ENCODE results near the gene OR51M1. TPM values are rescaled to one million over a fixed set of nuclear protein-coding genes. Genes with fewer than 3 reads are reported as not detected.

Gene OR51M1
- total RNA-seq, 1 experiment from 2014 or later: not detected

DNA sequence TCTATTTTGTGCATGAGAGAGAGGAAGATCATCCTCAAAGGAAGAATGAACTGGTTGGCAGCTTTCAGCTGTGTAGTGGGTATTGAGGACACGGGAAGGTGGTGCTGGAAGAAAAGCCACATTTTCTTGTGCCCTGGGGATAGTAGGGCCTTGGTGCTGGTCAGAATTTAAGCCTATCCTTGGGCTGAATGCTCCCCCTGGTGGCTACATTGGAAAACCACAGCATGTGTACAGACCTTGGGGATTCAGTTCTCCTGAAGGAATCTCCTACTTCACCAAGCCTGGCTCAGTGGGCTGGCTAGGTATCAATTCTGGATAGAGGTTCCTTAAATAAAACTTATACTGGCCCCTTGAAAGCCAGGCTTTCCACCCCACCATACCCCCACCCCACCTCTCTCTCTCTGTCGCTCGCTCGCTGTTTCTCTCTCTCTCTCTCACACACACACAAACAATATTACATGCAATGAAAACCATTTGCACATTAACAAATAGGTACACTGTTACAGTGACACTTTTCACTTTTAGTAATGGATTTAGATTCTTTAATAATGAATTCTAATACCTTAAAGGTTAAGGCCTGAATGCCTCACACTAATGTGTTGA is 2.8 kb upstream of the OR51M1 start (continued):
- TF ChIP-seq, protein P1, sequence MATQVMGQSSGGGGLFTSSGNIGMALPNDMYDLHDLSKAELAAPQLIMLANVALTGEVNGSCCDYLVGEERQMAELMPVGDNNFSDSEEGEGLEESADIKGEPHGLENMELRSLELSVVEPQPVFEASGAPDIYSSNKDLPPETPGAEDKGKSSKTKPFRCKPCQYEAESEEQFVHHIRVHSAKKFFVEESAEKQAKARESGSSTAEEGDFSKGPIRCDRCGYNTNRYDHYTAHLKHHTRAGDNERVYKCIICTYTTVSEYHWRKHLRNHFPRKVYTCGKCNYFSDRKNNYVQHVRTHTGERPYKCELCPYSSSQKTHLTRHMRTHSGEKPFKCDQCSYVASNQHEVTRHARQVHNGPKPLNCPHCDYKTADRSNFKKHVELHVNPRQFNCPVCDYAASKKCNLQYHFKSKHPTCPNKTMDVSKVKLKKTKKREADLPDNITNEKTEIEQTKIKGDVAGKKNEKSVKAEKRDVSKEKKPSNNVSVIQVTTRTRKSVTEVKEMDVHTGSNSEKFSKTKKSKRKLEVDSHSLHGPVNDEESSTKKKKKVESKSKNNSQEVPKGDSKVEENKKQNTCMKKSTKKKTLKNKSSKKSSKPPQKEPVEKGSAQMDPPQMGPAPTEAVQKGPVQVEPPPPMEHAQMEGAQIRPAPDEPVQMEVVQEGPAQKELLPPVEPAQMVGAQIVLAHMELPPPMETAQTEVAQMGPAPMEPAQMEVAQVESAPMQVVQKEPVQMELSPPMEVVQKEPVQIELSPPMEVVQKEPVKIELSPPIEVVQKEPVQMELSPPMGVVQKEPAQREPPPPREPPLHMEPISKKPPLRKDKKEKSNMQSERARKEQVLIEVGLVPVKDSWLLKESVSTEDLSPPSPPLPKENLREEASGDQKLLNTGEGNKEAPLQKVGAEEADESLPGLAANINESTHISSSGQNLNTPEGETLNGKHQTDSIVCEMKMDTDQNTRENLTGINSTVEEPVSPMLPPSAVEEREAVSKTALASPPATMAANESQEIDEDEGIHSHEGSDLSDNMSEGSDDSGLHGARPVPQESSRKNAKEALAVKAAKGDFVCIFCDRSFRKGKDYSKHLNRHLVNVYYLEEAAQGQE (IDR thresholded peaks at IDR 0.05; ENCODE audit: low read depth): no peak
- TF ChIP-seq CEBPB (IDR thresholded peaks at IDR 0.05; ENCODE audit: low read depth): no peak
- TF ChIP-seq POLR2A (IDR thresholded peaks at IDR 0.05; ENCODE audit: borderline replicate concordance, extremely low read depth, insufficient read depth, insufficient read length): no peak
- no peak for TF ChIP-seq YY1 (IDR thresholded peaks at IDR 0.05; ENCODE audit: extremely low read depth, insufficient replicate concordance, low read depth, low read length)
- peak; percentile 64 for TF ChIP-seq RAD21 (IDR thresholded peaks at IDR 0.05; ENCODE audit: low read depth)
- TF ChIP-seq FOSL1 (IDR thresholded peaks at IDR 0.05; ENCODE audit: low read depth): no peak

DNA sequence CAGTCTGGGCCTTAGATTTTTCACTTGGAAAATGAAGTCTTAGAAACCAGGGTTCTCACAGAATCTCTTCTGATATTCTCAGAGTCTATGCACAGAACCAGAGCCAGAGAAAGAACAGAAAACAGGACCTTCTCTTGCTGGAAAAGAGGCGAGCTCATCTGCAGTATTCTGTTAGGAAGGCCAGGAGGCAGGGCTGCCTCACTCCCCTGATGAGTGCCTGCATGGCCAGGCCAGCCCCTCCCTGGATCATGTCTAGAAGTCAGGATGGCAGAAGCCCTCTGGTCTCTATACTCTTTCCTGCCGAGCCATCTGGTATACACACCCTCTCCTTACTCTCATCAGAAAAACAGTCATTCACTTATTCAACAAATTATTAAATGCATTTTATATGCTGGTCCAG is 723 bp downstream of the OR51M1 start:
- Histone ChIP-seq H3K4me1 (ENCODE audit: control insufficient read depth in 1 of 2, insufficient read depth in 2 of 2, low read length in 2 of 2) (peaks cover 0 to 28% of the 10 kb centered on the region in 2 experiments; a peak in 1 of 4 replicates), H3K27ac (ENCODE audit: low read depth, low read length) (peak overlapping the region; percentile 33), H3K9me3 (ENCODE audit: control insufficient read depth in 1 of 2, insufficient read depth in 1 of 2, low read depth in 1 of 2, low read length in 2 of 2) (no peaks in the 10 kb centered on the region), H3K27me3 (ENCODE audit: insufficient read depth, low read length) (no peaks in the 10 kb centered on the region), H3K4me3 (replicated peaks in 1 of 2; ENCODE audit: low read depth in 1 of 2, low read length in 2 of 2) (no peak overlapping the region), H3K4me2 (ENCODE audit: low read length) (no peak overlapping the region), H2AFZ (ENCODE audit: low read depth, low read length, poor library complexity, severe bottlenecking) (no peak overlapping the region), H3K36me3 (ENCODE audit: control insufficient read depth in 1 of 2, insufficient read depth in 2 of 2, low read length in 2 of 2) (peaks cover 8 to 72% of the 10 kb centered on the region in 2 experiments; a peak in 3 of 4 replicates), H3K79me2 (ENCODE audit: insufficient read depth, low read length) (peaks cover 98% of the 10 kb centered on the region), H4K20me1 (ENCODE audit: insufficient read depth) (peaks cover 57% of the 10 kb centered on the region; the same call in 1 of the 2 replicates), H3K9me2 (ENCODE audit: insufficient read depth) (no peaks in the 10 kb centered on the region), H3K9ac (ENCODE audit: low read length) (peak overlapping the region; percentile 8; the same call in 1 of the 2 replicates)
- intact Hi-C loops (cut with micrococcal nuclease): loop anchor here (10.0 kb wide), 1 partner anchor 770 kb away; no protein-coding TSS in a partner anchor
- ChIA-PET POLR2A (no interaction called here), RAD21 (ENCODE audit: low non-redundant PET in 1 of 2, low total read pairs in 2 of 2, uncharacterized antibody in 2 of 2, unreplicated experiment in 2 of 2) (no interaction called here), CTCF (no interaction called here)
- no TSS peak for BruUV-seq (replicated peaks)
- no peak for TF ChIP-seq EZH2phosphoT487 (IDR thresholded peaks at IDR 0.05; ENCODE audit: borderline replicate concordance)
- no peak for TF ChIP-seq SP1 (IDR thresholded peaks at IDR 0.05; ENCODE audit: low read depth)
- TF ChIP-seq POLR2AphosphoS5 (IDR thresholded peaks at IDR 0.05; ENCODE audit: low read depth, low read length): no peak
- no peak for TF ChIP-seq POLR2A (IDR thresholded peaks at IDR 0.05; ENCODE audit: borderline replicate concordance, extremely low read depth, insufficient read depth, insufficient read length)
- no peak for TF ChIP-seq YY1 (IDR thresholded peaks at IDR 0.05; ENCODE audit: extremely low read depth, insufficient replicate concordance, low read depth, low read length)
- TF ChIP-seq, protein P1 (IDR thresholded peaks at IDR 0.05; ENCODE audit: low read depth): no peak
- TF ChIP-seq ZFX (IDR thresholded peaks at IDR 0.05): no peak
- DNase-seq (ENCODE audit: low read depth, low spot score) (no peak), ATAC-seq (no peak)

Data from HCT116 (cell line).